WTC11 (cell line): ENCODE results near the gene METTL15. TPM values are rescaled to one million over a fixed set of nuclear protein-coding genes. Genes with fewer than 3 reads are reported as not detected.

ENCODE experiments used
- ATAC-seq: fragments of 200-7000 bp; cut with Tn5 transposase; 2 replicates; pipeline ENCODE4 v1.10.0; 2021; ENCODE audit warnings: mild to moderate bottlenecking, moderate library complexity
- CTCF ChIA-PET: fragments of 300-600 bp; sonication (Branson Sonifier 250); formaldehyde crosslinking; loops from one replicate; lab custom pipeline; 2021; ENCODE audit warnings: antibody characterized with exemption; lab: Charles Lee
- POLR2A ChIA-PET: fragments of 350-600 bp; sonication (Branson Sonifier 250); formaldehyde crosslinking; loops from one replicate; lab custom pipeline; 2021; ENCODE audit warnings: antibody characterized with exemption; lab: Charles Lee
- DNase-seq: peaks from one replicate; pipeline ENCODE4 v3.0.0; 2021; ENCODE audit warnings: low spot score
- H3K27ac Mint-ChIP-seq: 2 replicates; pipeline ENCODE4 v1.8.0; 2021; ENCODE audit warnings: mixed read lengths
- H3K27me3 Mint-ChIP-seq: 2 replicates; pipeline ENCODE4 v1.8.0; 2021; ENCODE audit warnings: low read depth, mild to moderate bottlenecking, moderate library complexity, mixed read lengths
- H3K36me3 Mint-ChIP-seq: 2 replicates; pipeline ENCODE4 v1.8.0; 2021; ENCODE audit warnings: mixed read lengths
- H3K4me1 Mint-ChIP-seq: 2 replicates; pipeline ENCODE4 v1.8.0; 2022; ENCODE audit warnings: mixed read lengths
- H3K4me3 Mint-ChIP-seq: 2 replicates; pipeline ENCODE4 v1.8.0; 2021; ENCODE audit warnings: mild to moderate bottlenecking, moderate library complexity, mixed read lengths
- H3K9me3 Mint-ChIP-seq: 2 replicates; pipeline ENCODE4 v1.8.0; 2021; ENCODE audit warnings: mixed read lengths
- ATF1 ChIP-seq: sonication (generic); formaldehyde crosslinking; IDR thresholded peaks from 2 replicates; pipeline ENCODE4 v1.8.1; 2023; ENCODE audit warnings: mild to moderate bottlenecking, moderate library complexity, missing genetic modification reagents
- ATF2 ChIP-seq: sonication (generic); formaldehyde crosslinking; IDR thresholded peaks from 2 replicates; pipeline ENCODE4 v1.8.1; 2022; ENCODE audit warnings: low read depth, missing genetic modification reagents, borderline replicate concordance
- CBFB ChIP-seq: sonication (generic); formaldehyde crosslinking; IDR thresholded peaks from 2 replicates; pipeline ENCODE4 v1.8.1; 2022; ENCODE audit warnings: mild to moderate bottlenecking, low read depth, missing genetic modification reagents
- CDX4 ChIP-seq: fragments of 250-450 bp; sonication (Bioruptor Pico); IDR thresholded peaks from 2 replicates; pipeline ENCODE4 v1.9.0; 2021; ENCODE audit warnings: moderate library complexity, mild to moderate bottlenecking, inconsistent platforms, borderline replicate concordance
- ELF4 ChIP-seq: sonication (generic); formaldehyde crosslinking; IDR thresholded peaks from 2 replicates; pipeline ENCODE4 v1.8.1; 2022; ENCODE audit warnings: low read depth, mild to moderate bottlenecking, moderate library complexity, missing genetic modification reagents
- FOXJ3 ChIP-seq: sonication (generic); formaldehyde crosslinking; IDR thresholded peaks from 2 replicates; pipeline ENCODE4 v1.9.0; 2021; ENCODE audit warnings: missing genetic modification reagents, mild to moderate bottlenecking, borderline replicate concordance
- FOXK1 ChIP-seq: sonication (generic); formaldehyde crosslinking; IDR thresholded peaks from 2 replicates; pipeline ENCODE4 v1.8.0; 2022; ENCODE audit warnings: mild to moderate bottlenecking, moderate library complexity, missing genetic modification reagents
- FOXP1 ChIP-seq: sonication (generic); formaldehyde crosslinking; IDR thresholded peaks from 2 replicates; pipeline ENCODE4 v1.8.0; 2022; ENCODE audit warnings: missing genetic modification reagents, mild to moderate bottlenecking, moderate library complexity, borderline replicate concordance
- HMGA2 ChIP-seq: fragments of 250-450 bp; sonication (Bioruptor Pico); IDR thresholded peaks from 2 replicates; pipeline ENCODE4 v1.4.0; 2021; ENCODE audit warnings: mild to moderate bottlenecking, moderate library complexity
- IRF2 ChIP-seq: sonication (generic); formaldehyde crosslinking; IDR thresholded peaks from 2 replicates; pipeline ENCODE4 v1.8.0; 2022; ENCODE audit warnings: low read depth, missing genetic modification reagents, borderline replicate concordance
- MYBL2 ChIP-seq: sonication (generic); formaldehyde crosslinking; IDR thresholded peaks from 2 replicates; pipeline ENCODE4 v1.8.1; 2023; ENCODE audit warnings: mild to moderate bottlenecking, moderate library complexity, missing genetic modification reagents
- RELA ChIP-seq: sonication (generic); formaldehyde crosslinking; IDR thresholded peaks from 2 replicates; pipeline ENCODE4 v1.8.1; 2022; ENCODE audit warnings: missing genetic modification reagents, mild to moderate bottlenecking, borderline replicate concordance
- SMAD3 ChIP-seq: sonication (generic); formaldehyde crosslinking; IDR thresholded peaks from 2 replicates; pipeline ENCODE4 v1.8.0; 2022; ENCODE audit warnings: missing genetic modification reagents, mild to moderate bottlenecking, borderline replicate concordance
- TEAD1 ChIP-seq: sonication (generic); formaldehyde crosslinking; IDR thresholded peaks from 2 replicates; pipeline ENCODE4 v1.8.0; 2022; ENCODE audit warnings: mild to moderate bottlenecking, missing genetic modification reagents
- ZBTB43 ChIP-seq: sonication (generic); formaldehyde crosslinking; IDR thresholded peaks from 2 replicates; pipeline ENCODE4 v1.8.1; 2023; ENCODE audit warnings: mild to moderate bottlenecking, missing genetic modification reagents
- ZNF219 ChIP-seq: sonication (generic); formaldehyde crosslinking; IDR thresholded peaks from 2 replicates; pipeline ENCODE4 v1.8.0; 2023; ENCODE audit warnings: missing genetic modification reagents, mild to moderate bottlenecking, borderline replicate concordance
- ZNF263 ChIP-seq: sonication (generic); formaldehyde crosslinking; IDR thresholded peaks from 2 replicates; pipeline ENCODE4 v1.8.1; 2022; ENCODE audit warnings: low read depth, mild to moderate bottlenecking, moderate library complexity, missing genetic modification reagents
- ZNF416 ChIP-seq: fragments of 250-450 bp; sonication (Bioruptor Pico); IDR thresholded peaks from 2 replicates; pipeline ENCODE4 v1.9.0; 2021; ENCODE audit warnings: mild to moderate bottlenecking, inconsistent platforms
- ZNF423 ChIP-seq: fragments of 250-450 bp; sonication (Bioruptor Pico); IDR thresholded peaks from 2 replicates; pipeline ENCODE4 v2.1.2; 2022; ENCODE audit warnings: mild to moderate bottlenecking, moderate library complexity
- total RNA-seq: library from RNA; stranded (reverse); gene quantifications from 3 replicates; pipeline ENCODE4 v1.2.3, GENCODE V29; 2021
- TF ChIP-seq, protein P1 (sequence below): sonication (generic); formaldehyde crosslinking; conservative IDR thresholded peaks from 2 replicates; pipeline ENCODE4 v1.8.1; 2022; ENCODE audit warnings: mild to moderate bottlenecking, missing genetic modification reagents
- TF ChIP-seq, protein P2 (sequence below): sonication (generic); formaldehyde crosslinking; IDR thresholded peaks from 2 replicates; pipeline ENCODE4 v1.8.1; 2023; ENCODE audit warnings: mild to moderate bottlenecking, missing genetic modification reagents, moderate library complexity
- TF ChIP-seq, protein P3 (sequence below): fragments of 250-450 bp; sonication (Bioruptor Pico); conservative IDR thresholded peaks from 2 replicates; pipeline ENCODE4 v1.9.0; 2021; ENCODE audit warnings: mild to moderate bottlenecking
- TF ChIP-seq, protein P4 (sequence below): fragments of 250-450 bp; sonication (Bioruptor Pico); IDR thresholded peaks from 2 replicates; pipeline ENCODE4 v1.9.0; 2021; ENCODE audit warnings: mild to moderate bottlenecking

The METTL15 gene
- total RNA-seq, 1 experiment from 2014 or later, result 13.2 TPM

DNA sequence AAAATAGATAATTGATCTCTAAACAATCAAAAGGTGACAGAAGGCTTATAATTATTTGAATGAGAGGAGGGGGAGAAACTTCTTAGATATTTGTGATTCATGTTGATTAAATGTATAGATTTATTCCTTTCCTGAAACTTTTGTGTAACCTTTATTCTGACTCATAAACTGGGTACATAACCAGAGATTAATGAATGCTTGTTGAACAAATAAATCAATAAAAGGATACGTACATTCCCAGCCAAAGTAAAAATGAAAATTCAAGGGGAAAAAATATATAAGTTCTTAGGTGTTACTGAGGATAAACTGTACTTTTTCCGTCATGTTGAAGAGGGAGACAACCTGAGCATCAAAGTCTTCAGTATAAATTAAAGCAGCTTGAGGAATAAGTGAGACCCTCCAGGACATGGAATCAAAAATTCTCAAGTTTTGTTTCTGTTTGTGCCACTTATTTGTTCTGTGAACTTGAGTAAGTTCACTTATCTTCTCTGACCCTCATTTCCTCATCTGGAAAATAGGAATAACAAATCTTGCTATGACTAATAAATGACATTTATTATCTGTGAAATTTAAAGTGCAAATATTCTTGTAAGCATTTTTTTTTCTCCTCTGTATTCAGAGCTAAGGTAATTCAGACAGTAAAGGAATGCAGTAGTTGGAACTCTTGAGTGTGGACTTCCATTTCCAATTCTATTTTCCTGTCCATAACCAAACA is 195.4 kb downstream of the METTL15 start:
- POLR2A ChIA-PET, result no interaction called here
- Mint-ChIP-seq H3K4me1 (peaks cover 6% of the 10 kb centered on the region), H3K9me3 (no peaks in the 10 kb centered on the region), H3K27me3 (no peaks in the 10 kb centered on the region), H3K36me3 (no peaks in the 10 kb centered on the region), H3K27ac (no peak overlapping the region), H3K4me3 (no peak overlapping the region)
- no peak for TF ChIP-seq ZNF219 (CRISPR knock-in tag)
- no peak for TF ChIP-seq RELA (CRISPR knock-in tag)
- TF ChIP-seq, protein P1, sequence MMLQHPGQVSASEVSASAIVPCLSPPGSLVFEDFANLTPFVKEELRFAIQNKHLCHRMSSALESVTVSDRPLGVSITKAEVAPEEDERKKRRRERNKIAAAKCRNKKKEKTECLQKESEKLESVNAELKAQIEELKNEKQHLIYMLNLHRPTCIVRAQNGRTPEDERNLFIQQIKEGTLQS (CRISPR knock-in tag), result no peak
- no peak for TF ChIP-seq ZNF423 (CRISPR knock-in tag)
- no peak for TF ChIP-seq IRF2 (CRISPR knock-in tag)
- DNase-seq (no peak), ATAC-seq (no peak)
- CTCF ChIA-PET, result interaction anchor here (1.4 kb wide), 1 partner anchor 605 kb away, joined by 3 read pairs; no protein-coding TSS in a partner anchor

DNA sequence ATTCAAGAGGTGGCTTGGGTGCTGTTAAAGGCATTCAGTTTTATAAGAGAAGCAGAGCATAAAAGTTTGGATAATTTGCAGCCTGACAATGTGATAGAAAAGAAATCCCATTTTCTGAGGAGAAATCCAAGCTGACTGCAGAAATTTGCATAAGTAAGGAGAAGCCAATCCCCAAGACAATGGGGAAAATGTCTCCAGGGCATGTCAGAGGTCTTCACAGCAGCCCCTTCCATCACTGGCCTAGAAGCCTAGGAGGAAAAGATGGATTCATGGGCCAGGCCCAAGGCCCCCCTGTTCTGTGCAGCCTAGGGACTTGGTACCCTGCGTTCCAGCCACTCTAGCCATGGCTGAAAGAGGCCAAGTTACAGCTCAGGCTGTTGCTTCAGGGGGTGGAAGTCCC is 207.3 kb downstream of the METTL15 start:
- H3K27ac Mint-ChIP-seq, result no peak overlapping the region
- TF ChIP-seq ATF1 (CRISPR knock-in tag) (no peak), HMGA2 (no peak), FOXJ3 (CRISPR knock-in tag) (no peak)
- TF ChIP-seq, protein P2, sequence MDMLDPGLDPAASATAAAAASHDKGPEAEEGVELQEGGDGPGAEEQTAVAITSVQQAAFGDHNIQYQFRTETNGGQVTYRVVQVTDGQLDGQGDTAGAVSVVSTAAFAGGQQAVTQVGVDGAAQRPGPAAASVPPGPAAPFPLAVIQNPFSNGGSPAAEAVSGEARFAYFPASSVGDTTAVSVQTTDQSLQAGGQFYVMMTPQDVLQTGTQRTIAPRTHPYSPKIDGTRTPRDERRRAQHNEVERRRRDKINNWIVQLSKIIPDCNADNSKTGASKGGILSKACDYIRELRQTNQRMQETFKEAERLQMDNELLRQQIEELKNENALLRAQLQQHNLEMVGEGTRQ, result no peak
- no peaks in the 10 kb centered on the region for H3K27me3 Mint-ChIP-seq
- H3K4me1 Mint-ChIP-seq, result peaks cover 6% of the 10 kb centered on the region
- CTCF ChIA-PET, result no interaction called here
- DNase-seq (no peak), ATAC-seq (peak; percentile 51)
- peaks cover 22% of the 10 kb centered on the region for H3K9me3 Mint-ChIP-seq
- POLR2A ChIA-PET, result no interaction called here
- peaks cover 19% of the 10 kb centered on the region for H3K36me3 Mint-ChIP-seq
- no peak overlapping the region for H3K4me3 Mint-ChIP-seq

DNA sequence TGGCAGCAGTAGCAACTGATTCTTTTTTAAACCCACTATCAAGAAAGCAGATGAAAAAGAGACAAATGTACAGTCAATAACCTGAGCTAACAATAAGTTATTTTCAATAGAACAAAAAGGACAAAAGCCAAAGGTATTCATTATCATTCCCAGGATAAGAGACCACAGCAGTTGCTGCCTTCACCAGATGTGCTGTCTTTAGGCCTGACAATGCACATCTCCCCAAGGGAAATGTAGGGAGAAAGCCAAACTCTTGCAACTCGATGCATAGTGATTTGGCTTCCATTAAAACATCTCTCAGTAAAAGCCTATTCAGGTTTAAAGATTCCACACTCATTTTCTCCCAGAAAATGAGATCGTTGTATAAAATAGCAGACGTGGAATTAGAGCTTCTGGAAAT is 210.7 kb downstream of the METTL15 start:
- CTCF ChIA-PET, result no interaction called here

More for the DNA sequence above, 210.7 kb downstream of the METTL15 start:
- H3K27me3 Mint-ChIP-seq, result no peaks in the 10 kb centered on the region
- H3K4me1 Mint-ChIP-seq, result peaks cover 10% of the 10 kb centered on the region
- peaks cover 13% of the 10 kb centered on the region for H3K36me3 Mint-ChIP-seq
- H3K27ac Mint-ChIP-seq, result no peak overlapping the region
- POLR2A ChIA-PET, result interaction anchor here (0.6 kb wide), 1 partner anchor 138 kb away, joined by 3 read pairs; no protein-coding TSS in a partner anchor
- H3K4me3 Mint-ChIP-seq, result no peak overlapping the region
- ATAC-seq (no peak), DNase-seq (no peak)
- H3K9me3 Mint-ChIP-seq, result peaks cover 15% of the 10 kb centered on the region
- TF ChIP-seq MYBL2 (CRISPR knock-in tag) (no peak), FOXK1 (CRISPR knock-in tag) (no peak), RELA (CRISPR knock-in tag) (no peak), ELF4 (CRISPR knock-in tag) (no peak), SMAD3 (no peak), FOXP1 (CRISPR knock-in tag) (no peak), ATF2 (CRISPR knock-in tag) (no peak), ZNF263 (CRISPR knock-in tag) (no peak), TEAD1 (no peak), ZNF416 (CRISPR knock-in tag) (no peak), CBFB (CRISPR knock-in tag) (no peak), ZBTB43 (CRISPR knock-in tag) (no peak), CDX4 (no peak)
- TF ChIP-seq, protein P3, sequence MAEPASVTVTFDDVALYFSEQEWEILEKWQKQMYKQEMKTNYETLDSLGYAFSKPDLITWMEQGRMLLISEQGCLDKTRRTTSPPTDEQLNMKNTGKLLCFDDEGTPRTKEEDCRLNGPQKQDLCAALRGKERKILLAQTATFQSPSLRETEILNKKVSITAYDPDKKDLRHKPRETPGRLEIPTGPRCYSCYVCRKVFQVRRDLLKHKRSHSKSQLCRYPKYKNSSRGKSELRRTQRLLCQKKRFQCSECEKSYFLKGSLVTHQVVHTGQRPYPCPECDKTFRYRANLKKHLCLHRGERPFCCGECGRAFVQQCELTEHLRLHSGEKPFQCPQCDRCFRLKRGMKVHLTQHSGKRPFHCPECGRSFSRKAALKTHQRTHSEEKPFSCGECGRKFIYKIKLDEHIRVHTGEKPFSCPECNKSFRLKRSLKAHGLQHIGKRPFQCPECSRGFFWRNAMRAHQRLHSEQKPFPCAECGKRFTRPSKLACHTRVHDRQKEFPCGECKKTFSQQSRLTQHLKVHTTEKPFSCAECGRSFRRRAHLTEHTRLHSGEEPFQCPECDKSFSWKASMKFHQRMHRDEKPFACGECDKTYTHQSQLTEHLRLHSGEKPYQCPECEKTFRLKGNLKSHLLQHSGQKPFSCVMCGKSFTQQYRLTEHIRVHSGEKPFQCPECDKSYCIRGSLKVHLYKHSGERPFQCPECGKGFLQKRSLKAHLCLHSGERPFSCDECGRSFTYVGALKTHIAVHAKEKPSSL, result no peak
- TF ChIP-seq, protein P4, sequence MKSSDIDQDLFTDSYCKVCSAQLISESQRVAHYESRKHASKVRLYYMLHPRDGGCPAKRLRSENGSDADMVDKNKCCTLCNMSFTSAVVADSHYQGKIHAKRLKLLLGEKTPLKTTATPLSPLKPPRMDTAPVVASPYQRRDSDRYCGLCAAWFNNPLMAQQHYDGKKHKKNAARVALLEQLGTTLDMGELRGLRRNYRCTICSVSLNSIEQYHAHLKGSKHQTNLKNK (CRISPR knock-in tag), result no peak
